Renal pelvis (tissue), 12 donors: ENCODE data around the gene DLD. TPM values are rescaled to one million over a fixed set of nuclear protein-coding genes. Genes with fewer than 3 reads are reported as not detected.
"Not testable (repeated sequence)": the region's sequence is repeated elsewhere in the genome, so short reads cannot be mapped to it uniquely, and the experiment has no call there.

Experiments
- DNase-seq: peaks from one replicate; pipeline ENCODE4 v3.0.0-alpha.2; 2013
- long read RNA-seq, 16 experiments: transcript quantifications; one replicate each; lab custom pipeline, GENCODE V29; 2026
- polyA plus RNA-seq, 3 donors: library from polyadenylated mRNA; unstranded; fragments of 120-200 nt; gene quantifications; one replicate each; pipeline ENCODE4 v1.2.1, GENCODE V29; 2013; ENCODE audit not compliant: insufficient read length in 3 of 3

Gene DLD, protein sequence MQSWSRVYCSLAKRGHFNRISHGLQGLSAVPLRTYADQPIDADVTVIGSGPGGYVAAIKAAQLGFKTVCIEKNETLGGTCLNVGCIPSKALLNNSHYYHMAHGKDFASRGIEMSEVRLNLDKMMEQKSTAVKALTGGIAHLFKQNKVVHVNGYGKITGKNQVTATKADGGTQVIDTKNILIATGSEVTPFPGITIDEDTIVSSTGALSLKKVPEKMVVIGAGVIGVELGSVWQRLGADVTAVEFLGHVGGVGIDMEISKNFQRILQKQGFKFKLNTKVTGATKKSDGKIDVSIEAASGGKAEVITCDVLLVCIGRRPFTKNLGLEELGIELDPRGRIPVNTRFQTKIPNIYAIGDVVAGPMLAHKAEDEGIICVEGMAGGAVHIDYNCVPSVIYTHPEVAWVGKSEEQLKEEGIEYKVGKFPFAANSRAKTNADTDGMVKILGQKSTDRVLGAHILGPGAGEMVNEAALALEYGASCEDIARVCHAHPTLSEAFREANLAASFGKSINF
- 100 to 1,000 TPM; 108 to 112 (median 109) TPM for polyA plus RNA-seq
- long read RNA-seq, donor 1, transcript DLD-201 (14 exons, 3,755 nt) = major isoform, 32 of 1,461 reads
- long read RNA-seq, donor 1, partial matches to known transcripts = 1,344 of 1,461 reads
- long read RNA-seq, donor 1, other reads (novel, unspliced or antisense) = 82 of 1,461 reads
- long read RNA-seq, donor 2, transcript DLD-201 (14 exons, 3,755 nt) = major isoform, 50 of 872 reads
- long read RNA-seq, donor 2, partial matches to known transcripts = 763 of 872 reads
- long read RNA-seq, donor 2, other reads (novel, unspliced or antisense) = 56 of 872 reads
- long read RNA-seq, donor 3, transcript DLD-201 (14 exons, 3,755 nt) = major isoform, 20 of 704 reads
- long read RNA-seq, donor 3, partial matches to known transcripts = 417 of 704 reads
- long read RNA-seq, donor 3, other reads (novel, unspliced or antisense) = 265 of 704 reads
- long read RNA-seq, donor 4, transcript DLD-201 (14 exons, 3,755 nt) = major isoform, 43 of 901 reads
- long read RNA-seq, donor 4, partial matches to known transcripts = 840 of 901 reads
- long read RNA-seq, donor 4, other reads (novel, unspliced or antisense) = 16 of 901 reads
- long read RNA-seq, donor 5, transcript DLD-201 (14 exons, 3,755 nt) = major isoform, 18 of 28 reads
- long read RNA-seq, donor 5, partial matches to known transcripts = 9 of 28 reads
- long read RNA-seq, donor 5, other reads (novel, unspliced or antisense) = 0 of 28 reads
- long read RNA-seq, donor 6, transcript DLD-201 (14 exons, 3,755 nt) = major isoform, 32 of 1,749 reads
- long read RNA-seq, donor 6, partial matches to known transcripts = 1,198 of 1,749 reads
- long read RNA-seq, donor 6, other reads (novel, unspliced or antisense) = 517 of 1,749 reads
- long read RNA-seq, donor 7, transcript DLD-201 (14 exons, 3,755 nt) = major isoform, 28 of 715 reads
- long read RNA-seq, donor 7, partial matches to known transcripts = 664 of 715 reads
- long read RNA-seq, donor 7, other reads (novel, unspliced or antisense) = 19 of 715 reads
- long read RNA-seq, donor 8, partial matches to known transcripts = 556 of 560 reads
- long read RNA-seq, donor 8, other reads (novel, unspliced or antisense) = 0 of 560 reads
- long read RNA-seq, donor 9, transcript DLD-201 (14 exons, 3,755 nt) = major isoform, 35 of 1,186 reads
- long read RNA-seq, donor 9, partial matches to known transcripts = 1,140 of 1,186 reads
- long read RNA-seq, donor 9, other reads (novel, unspliced or antisense) = 11 of 1,186 reads
- long read RNA-seq, donor 10, transcript DLD-209 (5 exons, 600 nt) = minor isoform, 5 of 56 reads
- long read RNA-seq, donor 10, transcript DLD-201 (14 exons, 3,755 nt) = major isoform, 24 of 56 reads
- long read RNA-seq, donor 10, partial matches to known transcripts = 27 of 56 reads
- long read RNA-seq, donor 10, other reads (novel, unspliced or antisense) = 0 of 56 reads
- long read RNA-seq, donor 11, transcript DLD-201 (14 exons, 3,755 nt) = major isoform, 31 of 577 reads
- long read RNA-seq, donor 11, partial matches to known transcripts = 475 of 577 reads
- long read RNA-seq, donor 11, other reads (novel, unspliced or antisense) = 69 of 577 reads
- long read RNA-seq, donor 12, transcript DLD-201 (14 exons, 3,755 nt) = major isoform, 44 of 1,308 reads
- long read RNA-seq, donor 12, partial matches to known transcripts = 1,213 of 1,308 reads
- long read RNA-seq, donor 12, other reads (novel, unspliced or antisense) = 48 of 1,308 reads
- long read RNA-seq, donor 13, transcript DLD-201 (14 exons, 3,755 nt) = major isoform, 19 of 1,437 reads
- long read RNA-seq, donor 13, partial matches to known transcripts = 1,167 of 1,437 reads
- long read RNA-seq, donor 13, other reads (novel, unspliced or antisense) = 249 of 1,437 reads
- long read RNA-seq, donor 14, transcript DLD-209 (5 exons, 600 nt) = minor isoform, 5 of 1,526 reads
- long read RNA-seq, donor 14, transcript DLD-201 (14 exons, 3,755 nt) = major isoform, 40 of 1,526 reads
- long read RNA-seq, donor 14, partial matches to known transcripts = 1,209 of 1,526 reads
- long read RNA-seq, donor 14, other reads (novel, unspliced or antisense) = 272 of 1,526 reads
- long read RNA-seq, donor 15, transcript DLD-201 (14 exons, 3,755 nt) = major isoform, 46 of 64 reads
- long read RNA-seq, donor 15, partial matches to known transcripts = 5 of 64 reads
- long read RNA-seq, donor 15, other reads (novel, unspliced or antisense) = 12 of 64 reads
- long read RNA-seq, donor 16, transcript DLD-201 (14 exons, 3,755 nt) = major isoform, 38 of 83 reads
- long read RNA-seq, donor 16, partial matches to known transcripts = 38 of 83 reads
- long read RNA-seq, donor 16, other reads (novel, unspliced or antisense) = 5 of 83 reads

DNA sequence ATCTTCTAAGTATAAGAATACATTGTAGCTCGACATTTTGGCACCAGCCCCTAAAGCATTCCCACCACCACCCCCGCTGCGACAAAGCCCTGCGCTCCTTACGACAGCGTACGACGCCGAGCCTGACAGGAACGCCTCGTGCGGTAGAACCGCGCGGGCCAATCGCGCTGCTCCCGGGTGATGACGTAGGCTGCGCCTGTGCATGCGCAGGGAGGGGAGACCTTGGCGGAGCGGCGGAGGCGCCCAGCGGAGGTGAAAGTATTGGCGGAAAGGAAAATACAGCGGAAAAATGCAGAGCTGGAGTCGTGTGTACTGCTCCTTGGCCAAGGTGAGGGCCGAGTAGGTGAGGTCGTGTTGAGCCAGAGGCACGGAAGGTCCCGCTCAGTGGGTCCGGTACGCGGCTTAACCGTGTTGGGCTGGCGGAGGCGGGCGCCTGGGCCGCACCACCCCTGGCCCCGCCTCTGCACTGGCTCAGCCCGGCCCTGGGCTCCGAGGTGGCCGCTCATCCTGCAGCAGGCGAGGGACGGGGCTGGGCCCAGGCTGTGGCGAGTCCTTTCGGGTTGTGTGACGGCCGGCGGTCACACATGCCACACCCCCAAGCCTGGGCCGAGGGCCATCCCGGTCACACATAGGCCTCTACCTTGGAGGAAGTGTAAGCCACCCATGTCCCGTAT is at the start of gene DLD:
DLD (plus strand) TSS at position 222 of the 674 bp plus-strand sequence; CDS start at position 290, 68 bp downstream.
- DNase-seq = peak; percentile 91

DNA sequence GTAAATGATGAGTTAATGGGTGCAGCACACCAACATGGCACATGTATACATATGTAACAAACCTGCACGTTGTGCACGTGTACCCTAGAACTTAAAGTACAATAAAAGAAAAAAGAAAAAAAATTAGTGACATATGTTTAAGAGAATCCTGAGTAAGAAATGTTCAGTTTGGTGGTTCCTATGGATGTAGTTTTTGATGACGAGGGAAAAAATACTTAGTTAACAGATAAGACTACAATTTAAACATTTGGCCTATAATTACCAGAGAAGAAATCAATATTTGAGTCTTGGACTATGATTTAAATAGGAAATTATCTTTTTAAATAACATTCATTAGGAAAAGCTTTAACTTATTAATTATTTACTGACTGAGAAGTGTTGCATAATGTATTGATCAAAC is 48.8 kb upstream of the DLD start:
- DNase-seq = no peak

DNA sequence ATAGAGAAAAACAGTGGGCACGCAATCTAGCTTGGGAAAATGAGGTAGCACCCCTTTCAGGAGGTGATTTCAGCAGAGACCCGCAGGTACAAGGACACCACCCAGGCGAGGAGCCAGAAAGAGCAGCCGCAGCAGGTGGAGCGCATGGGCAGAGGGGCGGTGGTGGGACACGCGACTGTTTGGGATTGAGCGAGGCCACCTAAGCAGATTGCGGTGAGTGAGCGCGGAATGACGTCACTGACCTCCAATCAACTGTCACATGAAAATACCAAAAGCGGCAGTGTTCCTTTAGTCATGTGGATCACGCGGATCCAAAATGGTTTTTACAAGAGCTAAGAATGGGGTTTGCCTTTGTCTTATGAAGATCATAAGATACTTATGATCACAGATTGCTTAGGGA is 47.8 kb upstream of the DLD start:
- no peak for DNase-seq

GRCh38 chr7:107846324-107846723 is 44.7 kb upstream of the DLD start:
- DNase-seq = no peak

DNA sequence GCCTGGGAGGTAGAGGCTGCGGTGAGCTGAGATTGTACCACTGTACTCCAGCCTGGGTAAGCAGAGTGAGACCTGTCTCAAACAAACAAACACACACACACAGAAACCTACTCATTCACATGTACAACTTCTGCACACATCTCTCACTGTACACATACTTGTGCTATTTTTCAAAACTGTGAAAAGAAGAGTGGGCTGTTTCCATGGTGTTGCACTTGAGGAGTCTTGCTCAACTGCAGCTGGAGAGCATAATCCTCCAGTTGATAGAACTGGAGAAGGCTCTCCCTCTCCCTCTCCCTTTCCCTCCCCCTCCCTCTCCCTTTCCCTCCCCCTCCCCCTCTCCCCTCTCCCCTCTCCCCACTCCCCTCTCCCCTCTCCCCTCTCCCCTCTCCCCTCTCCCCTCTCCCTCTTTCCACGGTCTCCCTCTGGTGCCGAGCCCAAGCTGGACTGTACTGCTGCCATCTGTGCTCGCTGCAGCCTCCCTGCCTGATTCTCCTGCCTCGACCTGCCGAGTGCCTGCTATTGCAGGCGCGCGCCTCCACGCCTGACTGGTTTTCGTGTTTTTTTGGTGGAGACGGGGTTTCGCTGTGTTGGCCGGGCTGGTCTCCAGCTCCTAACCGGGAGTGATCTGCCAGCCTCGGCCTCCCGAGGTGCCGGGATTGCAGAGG is 43.7 kb upstream of the DLD start:
- no peak for DNase-seq

DNA sequence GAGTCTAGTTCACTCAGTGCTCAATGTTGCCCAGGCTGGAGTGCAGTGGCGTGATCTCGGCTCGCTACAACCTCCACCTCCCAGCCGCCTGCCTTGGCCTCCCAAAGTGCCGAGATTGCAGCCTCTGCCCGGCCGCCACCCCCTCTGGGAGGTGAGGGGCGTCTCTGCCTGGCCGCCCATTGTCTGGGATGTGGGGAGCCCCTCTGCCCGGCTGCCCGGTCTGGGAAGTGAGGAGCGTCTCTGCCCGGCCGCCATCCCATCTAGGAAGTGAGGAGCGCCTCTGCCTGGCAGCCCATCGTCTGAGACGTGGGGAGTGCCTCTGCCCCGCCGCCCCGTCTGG is 43.2 kb upstream of the DLD start:
- not testable (repeated sequence) for DNase-seq

- DNase-seq = not testable (repeated sequence)
These were observed 42.8 kb upstream of the DLD start for GRCh38 chr7:107848211-107848610.

- no peak for DNase-seq
These were observed 40.8 kb upstream of the DLD start for GRCh38 chr7:107850216-107850615.

DNA sequence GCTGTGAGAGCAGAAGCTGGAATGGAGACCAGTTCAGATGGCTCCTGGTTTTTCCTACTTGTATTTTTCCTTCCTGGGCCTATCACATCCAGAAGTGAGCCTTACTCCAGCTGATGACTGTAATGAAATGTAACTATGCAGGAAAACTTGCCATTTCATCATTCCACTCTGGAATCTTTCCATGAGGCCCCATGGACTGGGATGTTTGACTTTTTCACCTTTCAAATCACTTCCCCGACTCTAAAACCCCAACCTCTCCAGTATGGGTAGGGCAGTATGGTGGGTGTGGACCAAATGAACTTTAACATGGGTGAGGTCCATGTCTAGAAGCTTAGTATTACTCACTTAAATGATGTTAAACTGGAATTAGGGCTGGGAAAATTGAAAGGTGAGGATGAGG is 40.3 kb upstream of the DLD start:
- DNase-seq = no peak

- DNase-seq = no peak
These were observed 36.5 kb upstream of the DLD start for GRCh38 chr7:107854454-107854853.

GRCh38 chr7:107854989-107855388 is 36.0 kb upstream of the DLD start:
- no peak for DNase-seq

DNA sequence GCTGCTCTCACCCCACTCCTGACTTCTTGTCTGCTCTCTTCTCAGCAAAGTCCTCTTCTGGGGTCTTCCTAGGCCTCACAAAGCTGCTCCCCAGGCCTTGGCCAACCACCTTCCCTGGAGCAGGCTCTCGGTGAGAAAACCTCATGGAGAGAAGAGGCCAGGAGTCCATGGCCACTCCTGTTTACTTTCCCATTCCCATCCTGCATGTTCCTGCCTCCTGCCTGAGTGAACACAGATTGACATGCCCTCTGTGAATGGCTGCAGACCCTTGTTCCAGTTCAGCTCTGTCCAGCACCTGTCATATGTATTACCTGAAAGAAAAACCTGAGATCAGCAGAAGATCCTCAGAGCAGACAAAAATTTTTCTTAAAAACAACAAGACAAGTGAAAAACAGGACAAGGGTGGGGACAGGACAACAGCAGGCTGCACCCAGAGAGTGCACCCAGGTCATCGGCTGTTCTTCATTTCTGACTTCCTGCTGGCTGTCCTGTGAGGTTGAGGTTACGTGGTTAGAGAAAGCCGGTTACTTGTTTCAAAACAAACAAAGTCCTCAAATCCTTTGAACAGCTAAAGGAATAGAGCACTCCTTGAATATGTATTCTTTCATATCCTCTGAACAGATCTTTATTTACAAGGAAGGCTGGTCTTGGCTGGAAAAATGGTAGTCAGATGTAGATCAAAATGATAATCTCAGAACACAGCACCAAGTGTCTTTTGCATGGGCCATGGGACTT is 34.0 kb upstream of the DLD start:
- no peak for DNase-seq

DNA sequence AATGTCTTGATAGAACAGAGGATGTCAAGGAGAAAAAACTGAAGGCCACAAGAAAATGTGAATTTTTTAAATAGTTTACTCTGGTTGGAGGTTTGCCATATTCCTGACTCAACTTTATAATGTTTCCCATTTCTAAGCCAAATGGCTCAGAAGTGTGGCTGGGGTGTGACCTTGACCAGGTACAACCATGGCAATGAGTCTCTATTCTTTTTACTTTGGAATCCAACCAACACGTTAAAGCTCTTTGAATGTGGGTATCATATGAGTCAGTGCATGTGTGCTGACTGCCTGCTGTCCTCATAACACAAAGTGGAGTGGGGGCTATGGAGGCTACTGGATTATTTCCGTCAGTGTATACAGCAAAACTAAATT is 33.5 kb upstream of the DLD start:
- no peak for DNase-seq

GRCh38 chr7:107858280-107858679 is 32.7 kb upstream of the DLD start:
- no peak for DNase-seq

DNA sequence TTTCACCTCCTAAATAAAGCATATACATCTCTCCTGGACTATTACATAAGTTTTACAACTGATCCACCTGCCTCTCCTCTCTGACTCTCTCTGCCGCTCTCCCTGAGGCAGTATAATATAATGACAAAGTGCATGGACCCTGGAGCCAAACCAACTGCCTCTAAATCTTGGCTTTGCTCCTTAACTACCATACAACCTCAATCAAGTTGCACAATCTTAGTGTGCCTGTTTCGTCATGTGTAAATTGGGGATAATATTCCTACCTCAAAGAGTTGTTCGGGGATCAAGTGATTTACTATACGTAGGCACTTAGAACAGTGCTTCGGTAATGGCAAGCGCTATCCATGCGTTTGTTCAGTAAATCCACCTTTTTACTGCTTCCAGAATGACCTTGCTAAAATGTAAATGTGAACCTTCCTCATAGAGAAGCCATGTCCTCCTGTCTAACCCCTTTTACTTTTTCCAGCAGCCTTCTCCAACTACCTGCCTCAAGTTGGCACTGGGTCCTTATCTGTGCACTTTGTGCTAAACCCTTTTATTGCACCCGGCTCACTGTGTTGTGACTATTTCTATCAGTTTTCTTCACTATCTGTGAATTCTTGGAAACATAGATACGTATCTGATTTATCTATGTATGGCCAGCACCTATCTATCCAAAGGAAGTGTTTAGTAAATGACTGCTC is 30.6 kb upstream of the DLD start:
- DNase-seq = no peak

- DNase-seq = no peak
These were observed 29.9 kb upstream of the DLD start for GRCh38 chr7:107860981-107861652.
